Endothelial cell of umbilical vein (primary cell): ENCODE results near the gene MRGPRE. TPM values are rescaled to one million over a fixed set of nuclear protein-coding genes. Genes with fewer than 3 reads are reported as not detected.

Source experiments
- BruUV-seq: library from RNA; stranded (reverse); fragments of 400-500 nt; replicated peaks from 2 replicates; lab custom pipeline; 2021; lab: Mats Ljungman, UMichigan
- CTCF ChIA-PET: fragments of 300-600, 350-600 bp; sonication (Branson Sonifier 250); formaldehyde crosslinking; loops from one replicate; lab custom pipeline; 2021; ENCODE audit warnings: antibody characterized with exemption, inconsistent platforms; lab: Charles Lee
- POLR2A ChIA-PET: fragments of 300-600, 350-600 bp; sonication (Branson Sonifier 250); formaldehyde crosslinking; loops from one replicate; lab custom pipeline; 2021; ENCODE audit warnings: antibody characterized with exemption, inconsistent platforms; lab: Charles Lee
- DNase-seq: peaks from one replicate; pipeline ENCODE4 v3.0.0-alpha.2; 2011; ENCODE audit warnings: low read depth, low spot score
- FAIRE-seq: peaks from 2 replicates; lab custom pipeline; 2011; peaks lifted over from hg19 to GRCh38; lab: Jason Lieb, UNC
- H2AFZ ChIP-seq: 2 replicates; pipeline ENCODE4 v1.6.0; 2012; ENCODE audit warnings: low read depth, low read length, control low read depth, inconsistent platforms
- H3K27ac ChIP-seq: 2 replicates; pipeline ENCODE4 v1.5.1; 2011; ENCODE audit warnings: low read depth, mild to moderate bottlenecking, control low read depth, low read length, moderate library complexity; ENCODE audit not compliant: insufficient read depth
- H3K27me3 ChIP-seq, 2 experiments: 2 replicates each; pipeline versions ENCODE4 v1.6.0 to v1.6.1; 2011; ENCODE audit warnings: low read length in 2 of 2, mixed read lengths in 1 of 2; ENCODE audit not compliant: control insufficient read depth in 2 of 2, insufficient read depth in 2 of 2
- H3K36me3 ChIP-seq, 2 experiments: 2 replicates in 1 of 2; 3 replicates in 1 of 2; pipeline ENCODE4 v1.5.1; 2011; ENCODE audit warnings: low read length in 2 of 2, mild to moderate bottlenecking in 1 of 2, moderate library complexity in 1 of 2; ENCODE audit not compliant: control insufficient read depth in 2 of 2, insufficient read depth in 2 of 2; ENCODE audit errors: extremely low read depth in 1 of 2
- H3K4me1 ChIP-seq: 3 replicates; pipeline ENCODE4 v1.5.1; 2011; ENCODE audit warnings: mild to moderate bottlenecking, low read length; ENCODE audit not compliant: control insufficient read depth, insufficient read depth; ENCODE audit errors: extremely low read depth
- H3K4me2 ChIP-seq: 2 replicates; pipeline ENCODE4 v1.6.1; 2011; ENCODE audit warnings: low read length, control low read depth, mixed read lengths; ENCODE audit not compliant: insufficient read depth
- H3K4me3 ChIP-seq, 3 experiments: fragments of 200-600 bp in 1 of 3; sonication (generic), shearing (Covaris generic) in 1 of 3; replicated peaks in 1 of 3; 2 replicates each; pipeline ENCODE4 v1.5.1; 2011 to 2016; ENCODE audit warnings: control low read depth in 3 of 3, low read length in 3 of 3, mild to moderate bottlenecking in 2 of 3, inconsistent platforms in 1 of 3, low read depth in 1 of 3, moderate library complexity in 1 of 3; ENCODE audit not compliant: insufficient read depth in 1 of 3
- H3K79me2 ChIP-seq: 2 replicates; pipeline ENCODE4 v1.6.0; 2012; ENCODE audit warnings: low read length, inconsistent platforms; ENCODE audit not compliant: control insufficient read depth, insufficient read depth
- H3K9ac ChIP-seq: replicated peaks from 2 replicates; pipeline ENCODE3; 2011; ENCODE audit warnings: low read length, control low read depth; ENCODE audit not compliant: insufficient read depth; ENCODE audit errors: extremely low read depth
- H3K9me1 ChIP-seq: replicated peaks from 3 replicates; pipeline ENCODE4 v1.6.0; 2011; ENCODE audit warnings: mild to moderate bottlenecking, low read length; ENCODE audit not compliant: control insufficient read depth, insufficient read depth; ENCODE audit errors: extremely low read depth
- H3K9me3 ChIP-seq: replicated peaks from 2 replicates; pipeline ENCODE4 v1.5.1; 2012; ENCODE audit warnings: low read length, inconsistent platforms; ENCODE audit not compliant: control insufficient read depth, insufficient read depth
- H4K20me1 ChIP-seq: replicated peaks from 2 replicates; pipeline ENCODE3; 2011; ENCODE audit warnings: mild to moderate bottlenecking, low read length; ENCODE audit not compliant: control insufficient read depth, insufficient read depth; ENCODE audit errors: extremely low read depth
- CTCF ChIP-seq, 2 donors: IDR thresholded peaks; 1 replicate in 1 of 2; 2 replicates in 1 of 2; pipeline ENCODE4 v1.5.1; 2011; ENCODE audit warnings: low read length in 2 of 2, mild to moderate bottlenecking in 2 of 2, moderate library complexity in 2 of 2, control low read depth in 1 of 2, inconsistent platforms in 1 of 2, low read depth in 1 of 2; ENCODE audit not compliant: insufficient read depth in 1 of 2; ENCODE audit errors: extremely low read depth in 1 of 2
- EZH2 ChIP-seq: IDR thresholded peaks from 2 replicates; pipeline ENCODE4 v1.6.1; 2012; ENCODE audit warnings: borderline replicate concordance, low read depth, mild to moderate bottlenecking, moderate library complexity, low read length, inconsistent platforms; ENCODE audit not compliant: severe bottlenecking
- FOS ChIP-seq: IDR thresholded peaks from 2 replicates; pipeline ENCODE4 v1.6.1; 2011; ENCODE audit warnings: mild to moderate bottlenecking, low read length, moderate library complexity, borderline replicate concordance; ENCODE audit not compliant: insufficient read depth
- GATA2 ChIP-seq: IDR thresholded peaks from 2 replicates; pipeline ENCODE4 v1.7.0; 2011; ENCODE audit warnings: low read depth, mild to moderate bottlenecking, moderate library complexity, mixed read lengths, low read length; ENCODE audit not compliant: insufficient read length, insufficient read depth
- JUN ChIP-seq: IDR thresholded peaks from 2 replicates; pipeline ENCODE4 v1.6.1; 2011; ENCODE audit warnings: borderline replicate concordance, low read depth; ENCODE audit not compliant: insufficient read length, insufficient read depth
- MYC ChIP-seq: IDR thresholded peaks from one replicate; pipeline ENCODE4 v1.6.1; 2011; ENCODE audit warnings: mild to moderate bottlenecking, low read depth, low read length
- POLR2A ChIP-seq: IDR thresholded peaks from 2 replicates; pipeline ENCODE4 v1.6.1; 2012; ENCODE audit warnings: low read depth, mild to moderate bottlenecking, control low read depth, low read length
- POLR2AphosphoS5 ChIP-seq: IDR thresholded peaks from 2 replicates; pipeline ENCODE4 v1.6.1; 2012; ENCODE audit warnings: low read depth, mild to moderate bottlenecking, control low read depth, low read length, moderate library complexity; ENCODE audit not compliant: insufficient read depth
- dilution Hi-C: fragments of 300-500 bp; cut with MboI; formaldehyde crosslinking; loops from one replicate; pipeline ENCODE4 v1.15.0; 2019; ENCODE audit warnings: low sequenced_read_pairs; ENCODE audit not compliant: extremely low pct_ligation_motif_present
- intact Hi-C: fragments of 100-400 bp; cut with micrococcal nuclease; formaldehyde crosslinking; loops from one replicate; pipeline ENCODE4 v1.10.0; 2022
- polyA plus RNA-seq, 4 experiments: library from polyadenylated mRNA; depleted of rRNA in 3 of 4; stranded (reverse) in 3 of 4; unstranded in 1 of 4; fragments of >200 nt; gene quantifications; 2 replicates each; pipeline versions ENCODE4 v1.2.1 to v1.2.3, GENCODE V29; 2011 to 2012; ENCODE audit warnings: missing spikeins in 1 of 4
- total RNA-seq: library from RNA; stranded (reverse); gene quantifications from 2 replicates; pipeline ENCODE4 v1.2.3, GENCODE V29; 2021
- TF ChIP-seq, protein P1 (sequence below): IDR thresholded peaks from 2 replicates; pipeline ENCODE4 v1.6.1; 2011; ENCODE audit not compliant: insufficient read depth, insufficient read length

Gene MRGPRE
- total and polyA plus RNA-seq, 2 donors (not counting 3 experiments of a cell fraction or from before 2014, with no cell fraction given), result not detected

GRCh38 chr11:3234846-3235245 is 2.6 kb upstream of the MRGPRE start:
- no peak overlapping the region for H2AFZ ChIP-seq
- TF ChIP-seq FOS, result no peak
- TF ChIP-seq MYC, result no peak
- TF ChIP-seq POLR2A, result no peak
- TF ChIP-seq EZH2, result no peak
- no peak for TF ChIP-seq CTCF (IDR thresholded peaks at IDR 0.05; ENCODE audit: extremely low read depth in 1 of 2, insufficient read depth in 1 of 2, low read depth in 1 of 2, low read length in 2 of 2)
- no peak for TF ChIP-seq JUN
- TF ChIP-seq, protein P1, sequence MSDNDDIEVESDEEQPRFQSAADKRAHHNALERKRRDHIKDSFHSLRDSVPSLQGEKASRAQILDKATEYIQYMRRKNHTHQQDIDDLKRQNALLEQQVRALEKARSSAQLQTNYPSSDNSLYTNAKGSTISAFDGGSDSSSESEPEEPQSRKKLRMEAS, result no peak
- no peak for TF ChIP-seq POLR2AphosphoS5
- no peak for TF ChIP-seq GATA2
- no TSS peak for BruUV-seq
- CTCF ChIA-PET, result no interaction called here
- dilution Hi-C loops, result no loop called here
- intact Hi-C loops, result no loop called here
- H3K9ac ChIP-seq, result no peak overlapping the region
- H3K9me3 ChIP-seq, result no peaks in the 10 kb centered on the region
- H3K79me2 ChIP-seq, result no peaks in the 10 kb centered on the region
- FAIRE-seq, result no peak
- no peaks in the 10 kb centered on the region for H3K4me1 ChIP-seq
- H3K4me3 ChIP-seq, result no peak overlapping the region
- H3K27me3 ChIP-seq, result peaks cover 1 to 8% of the 10 kb centered on the region in 2 experiments
- H3K36me3 ChIP-seq, result no peaks in the 10 kb centered on the region
- no peaks in the 10 kb centered on the region for H3K9me1 ChIP-seq
- no peak for DNase-seq
- H3K4me2 ChIP-seq, result no peak overlapping the region
- no peaks in the 10 kb centered on the region for H4K20me1 ChIP-seq
- POLR2A ChIA-PET, result no interaction called here
- no peak overlapping the region for H3K27ac ChIP-seq
